Astrocyte (in vitro differentiated cells and primary cell): ENCODE data around the gene PARM1.

Source experiments
- EZH2 ChIP-seq: IDR thresholded peaks from 2 replicates; pipeline ENCODE4 v1.6.1; 2012; ENCODE audit warnings: mild to moderate bottlenecking, low read length, inconsistent platforms; ENCODE audit not compliant: insufficient read depth
- TF ChIP-seq, protein P1 (sequence below): IDR thresholded peaks from 2 replicates; pipeline ENCODE4 v1.5.1; 2011; ENCODE audit warnings: low read depth, mild to moderate bottlenecking, inconsistent platforms, low read length, moderate library complexity; ENCODE audit not compliant: insufficient read depth

DNA sequence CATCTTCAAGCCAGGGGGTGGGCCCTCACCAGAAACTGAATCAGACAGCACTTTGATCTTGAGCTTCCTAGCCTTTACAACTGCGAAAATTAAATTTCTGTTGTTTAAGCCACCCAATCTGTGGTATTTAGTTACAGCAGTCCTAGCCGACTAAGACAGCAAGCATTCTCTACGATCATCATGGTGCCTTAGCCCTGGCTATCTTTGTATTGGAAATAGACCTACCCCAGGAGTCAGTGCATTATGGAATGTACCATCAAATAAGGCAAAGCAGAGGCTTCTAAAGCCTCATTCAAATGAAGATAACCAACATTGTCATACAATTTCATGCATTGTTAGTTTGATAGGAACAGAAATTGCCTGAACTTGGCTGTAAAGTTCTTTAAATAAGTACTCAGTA lies 75.0 kb downstream of the PARM1 start:
- TF ChIP-seq, protein P1, sequence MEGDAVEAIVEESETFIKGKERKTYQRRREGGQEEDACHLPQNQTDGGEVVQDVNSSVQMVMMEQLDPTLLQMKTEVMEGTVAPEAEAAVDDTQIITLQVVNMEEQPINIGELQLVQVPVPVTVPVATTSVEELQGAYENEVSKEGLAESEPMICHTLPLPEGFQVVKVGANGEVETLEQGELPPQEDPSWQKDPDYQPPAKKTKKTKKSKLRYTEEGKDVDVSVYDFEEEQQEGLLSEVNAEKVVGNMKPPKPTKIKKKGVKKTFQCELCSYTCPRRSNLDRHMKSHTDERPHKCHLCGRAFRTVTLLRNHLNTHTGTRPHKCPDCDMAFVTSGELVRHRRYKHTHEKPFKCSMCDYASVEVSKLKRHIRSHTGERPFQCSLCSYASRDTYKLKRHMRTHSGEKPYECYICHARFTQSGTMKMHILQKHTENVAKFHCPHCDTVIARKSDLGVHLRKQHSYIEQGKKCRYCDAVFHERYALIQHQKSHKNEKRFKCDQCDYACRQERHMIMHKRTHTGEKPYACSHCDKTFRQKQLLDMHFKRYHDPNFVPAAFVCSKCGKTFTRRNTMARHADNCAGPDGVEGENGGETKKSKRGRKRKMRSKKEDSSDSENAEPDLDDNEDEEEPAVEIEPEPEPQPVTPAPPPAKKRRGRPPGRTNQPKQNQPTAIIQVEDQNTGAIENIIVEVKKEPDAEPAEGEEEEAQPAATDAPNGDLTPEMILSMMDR = no peak
- no peak for TF ChIP-seq EZH2
